BLaER1 treated with 17β-estradiol and CSF1 and Interleukin-3, amounts not matched to agents 10 nM and 100 nM (cell line): ENCODE measurements around the gene FCHSD2.
"Not testable (repeated sequence)": the region's sequence is repeated elsewhere in the genome, so short reads cannot be mapped to it uniquely, and the experiment has no call there.

Source experiments
- H3K27ac ChIP-seq, 11 experiments: shearing (Covaris generic); formaldehyde crosslinking; 2 replicates each; pipeline ENCODE4 v1.8.1; 2022
- H3K27me3 ChIP-seq, 11 experiments: shearing (Covaris generic); formaldehyde crosslinking; 2 replicates each; pipeline ENCODE4 v1.8.1; 2022
- H3K36me3 ChIP-seq, 11 experiments: shearing (Covaris generic); formaldehyde crosslinking; 2 replicates each; pipeline ENCODE4 v1.8.1; 2022
- H3K4me1 ChIP-seq, 10 experiments: shearing (Covaris generic); formaldehyde crosslinking; 2 replicates each; pipeline ENCODE4 v1.8.1; 2022
- H3K4me2 ChIP-seq, 11 experiments: shearing (Covaris generic); formaldehyde crosslinking; 2 replicates each; pipeline ENCODE4 v1.8.1; 2022
- H3K4me3 ChIP-seq, 10 experiments: shearing (Covaris generic); formaldehyde crosslinking; 2 replicates each; pipeline ENCODE4 v1.8.1; 2022
- H3K9ac ChIP-seq, 11 experiments: shearing (Covaris generic); formaldehyde crosslinking; 2 replicates each; pipeline ENCODE4 v1.8.1; 2022
- H3K9me3 ChIP-seq, 11 experiments: shearing (Covaris generic); formaldehyde crosslinking; replicated peaks in 1 of 11; 2 replicates each; pipeline ENCODE4 v1.8.1; 2022
- H4K20me1 ChIP-seq, 11 experiments: shearing (Covaris generic); formaldehyde crosslinking; 2 replicates each; pipeline ENCODE4 v1.8.1; 2022
- Cebpa-rat ChIP-seq, 11 experiments: shearing (Covaris generic); IDR thresholded peaks; 2 replicates each; pipeline ENCODE4 v1.8.1; 2022

FCHSD2 gene

DNA sequence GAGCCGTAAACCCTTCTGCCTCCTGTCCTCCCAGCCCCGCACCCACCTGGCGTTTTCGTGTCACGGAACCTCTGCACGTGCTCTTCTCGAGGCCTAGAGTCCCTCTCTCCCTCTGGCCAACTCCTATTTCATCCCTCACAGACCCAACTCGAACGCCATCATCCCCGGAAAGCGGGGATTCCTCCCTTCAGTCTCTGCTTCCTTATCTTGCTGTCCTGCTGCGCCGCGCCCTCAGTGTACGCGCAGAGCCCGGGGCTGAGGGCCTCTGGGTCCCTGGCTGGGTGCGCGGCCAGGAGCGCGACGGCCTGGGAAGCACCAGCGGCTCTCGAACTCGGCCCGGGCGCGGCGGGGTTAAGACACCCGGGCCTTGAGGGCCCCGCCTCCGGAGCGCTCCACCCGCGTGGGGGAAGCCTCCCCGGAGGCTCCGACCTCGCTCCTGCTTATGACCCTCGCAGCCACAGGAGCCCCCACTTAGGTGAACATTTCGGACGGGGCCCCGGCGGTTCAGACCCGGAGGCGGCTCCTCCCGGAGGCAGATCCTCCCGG is 328.3 kb downstream of the FCHSD2 start:
- H3K27me3 ChIP-seq, result no peaks in the 10 kb centered on the region
- peaks cover 32 to 59% (median 49%) of the 10 kb centered on the region in 11 experiments for H3K36me3 ChIP-seq
- peak overlapping the region; percentile 86 to 100 (median 99) for H3K4me2 ChIP-seq
- peak overlapping the region; percentile 95 to 100 (median 98) for H3K27ac ChIP-seq
- TF ChIP-seq Cebpa-rat (IDR thresholded peaks at IDR 0.05), result no peak
- no peaks in the 10 kb centered on the region for H3K9me3 ChIP-seq
- peak overlapping the region; percentile 92 to 100 (median 98) for H3K9ac ChIP-seq
- peaks cover 54 to 76% (median 62%) of the 10 kb centered on the region in 10 experiments for H3K4me1 ChIP-seq
- peaks cover 0 to 19% (median 0%) of the 10 kb centered on the region in 11 experiments; a peak in 5 of 22 replicates for H4K20me1 ChIP-seq
- peak overlapping the region; percentile 66 to 92 (median 80) for H3K4me3 ChIP-seq

DNA sequence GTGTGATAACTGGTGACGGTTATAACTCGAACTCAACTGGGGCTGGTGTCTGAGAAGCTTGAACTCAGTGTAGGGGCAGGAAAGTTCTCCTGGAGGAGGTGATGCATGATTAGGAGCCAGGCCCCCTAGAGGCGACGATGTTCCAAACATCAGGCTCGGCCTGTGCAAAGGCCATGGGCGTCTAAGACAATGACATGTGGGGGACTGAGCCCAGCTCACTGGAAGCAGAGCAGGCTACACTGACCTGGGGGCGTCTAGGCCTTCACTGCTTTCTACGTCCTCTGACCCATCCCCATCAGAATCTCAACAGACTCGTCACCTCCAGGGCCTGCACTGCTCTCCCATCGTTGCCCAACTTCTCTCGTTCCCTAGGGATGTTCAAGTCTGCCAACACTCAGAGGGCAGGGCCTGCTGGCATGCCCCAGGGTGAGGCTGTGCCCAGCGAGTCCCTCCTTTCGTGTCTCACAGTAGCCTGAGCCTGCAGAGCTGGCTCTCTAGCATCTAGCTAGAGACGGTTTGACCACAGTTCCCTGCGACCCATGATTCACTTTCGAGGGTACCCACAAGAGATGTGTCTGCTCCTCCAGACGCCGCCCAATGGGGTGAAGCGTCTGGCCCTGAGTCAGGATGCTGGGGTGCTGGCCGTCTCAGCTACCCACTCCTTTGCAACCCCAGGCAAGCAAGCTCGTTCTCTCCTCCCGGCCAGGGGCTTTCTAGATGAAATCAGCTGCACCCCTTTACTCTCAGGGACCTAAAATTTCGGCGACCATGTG is 329.0 kb downstream of the FCHSD2 start:
- Histone ChIP-seq H3K27me3 (no peaks in the 10 kb centered on the region), H3K36me3 (peaks cover 26 to 58% (median 45%) of the 10 kb centered on the region in 11 experiments), H3K4me3 (peak overlapping the region; percentile 66 to 92 (median 80)), H3K4me2 (peak overlapping the region; percentile 86 to 100 (median 99)), H3K9me3 (no peaks in the 10 kb centered on the region), H3K9ac (peak overlapping the region; percentile 92 to 100 (median 98)), H4K20me1 (peaks cover 0 to 13% (median 0%) of the 10 kb centered on the region in 11 experiments; a peak in 4 of 22 replicates), H3K27ac (peak overlapping the region; percentile 95 to 100 (median 98)), H3K4me1 (peaks cover 59 to 79% (median 62%) of the 10 kb centered on the region in 10 experiments)
- TF ChIP-seq Cebpa-rat (IDR thresholded peaks at IDR 0.05), result peak in 5 of 11 experiments; percentile 51 to 72 (median 58); a peak in 8 of 22 replicates

- peak overlapping the region; percentile 86 to 100 (median 99) for H3K4me2 ChIP-seq
- peaks cover 0 to 7% (median 0%) of the 10 kb centered on the region in 11 experiments; a peak in 4 of 22 replicates for H4K20me1 ChIP-seq
- peaks cover 61 to 79% (median 63%) of the 10 kb centered on the region in 10 experiments for H3K4me1 ChIP-seq
- peak overlapping the region; percentile 95 to 100 (median 98); a peak in 21 of 22 replicates for H3K27ac ChIP-seq
- H3K4me3 ChIP-seq, result peak overlapping the region; percentile 66 to 92 (median 80)
- no peaks in the 10 kb centered on the region for H3K9me3 ChIP-seq
- TF ChIP-seq Cebpa-rat (IDR thresholded peaks at IDR 0.05), result no peak
- peaks cover 21 to 53% (median 39%) of the 10 kb centered on the region in 11 experiments for H3K36me3 ChIP-seq
- H3K27me3 ChIP-seq, result no peaks in the 10 kb centered on the region
- H3K9ac ChIP-seq, result peak overlapping the region; percentile 92 to 100 (median 98)
Observed at GRCh38 chr11:72812604-72812966, 329.5 kb downstream of the FCHSD2 start.

DNA sequence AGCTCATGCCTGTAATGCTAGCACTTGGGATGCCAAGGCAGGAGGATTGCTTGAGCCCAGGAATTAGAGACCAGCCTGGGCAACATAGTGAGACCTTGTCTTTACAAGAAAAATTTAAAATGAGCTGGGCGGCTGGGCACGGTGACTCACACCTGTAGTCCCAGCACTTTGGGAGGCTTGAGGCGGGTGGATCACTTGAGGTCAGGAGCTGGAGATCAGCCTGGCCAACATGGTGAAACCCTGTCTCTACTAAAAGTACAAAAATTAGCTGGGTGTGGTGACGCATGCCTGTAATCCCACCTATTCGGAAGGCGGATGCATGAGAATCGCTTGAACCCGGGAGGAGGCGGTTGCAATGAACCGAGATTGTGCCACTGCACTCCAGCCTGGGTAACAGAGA is 330.4 kb downstream of the FCHSD2 start:
- peak overlapping the region in 9 of 10 experiments; percentile 31 to 92 (median 79); a peak in 17 of 20 replicates for H3K4me3 ChIP-seq
- H4K20me1 ChIP-seq, H3K27me3 ChIP-seq, H3K9me3 ChIP-seq: not testable (repeated sequence)
- peak overlapping the region; percentile 61 to 100 (median 98); a peak in 21 of 22 replicates for H3K27ac ChIP-seq
- H3K9ac ChIP-seq, result peak overlapping the region; percentile 54 to 100 (median 97)
- peaks cover 60 to 79% (median 63%) of the 10 kb centered on the region in 10 experiments for H3K4me1 ChIP-seq
- H3K4me2 ChIP-seq, result peak overlapping the region; percentile 86 to 100 (median 99)
- H3K36me3 ChIP-seq, result peaks cover 17 to 45% (median 35%) of the 10 kb centered on the region in 11 experiments

- peak overlapping the region in 6 of 10 experiments; percentile 25 to 92 (median 54); a peak in 8 of 20 replicates for H3K4me3 ChIP-seq
- peaks cover 48 to 93% (median 85%) of the 10 kb centered on the region in 10 experiments for H3K4me1 ChIP-seq
- H3K27me3 ChIP-seq, result no peaks in the 10 kb centered on the region
- no peak for TF ChIP-seq Cebpa-rat (IDR thresholded peaks at IDR 0.05)
- no peaks in the 10 kb centered on the region; a peak in 2 of 22 replicates for H4K20me1 ChIP-seq
- H3K36me3 ChIP-seq, result peaks cover 17 to 58% (median 38%) of the 10 kb centered on the region in 11 experiments
- peak overlapping the region; percentile 59 to 100 (median 96) for H3K9ac ChIP-seq
- peak overlapping the region; percentile 9 to 100 (median 96) for H3K4me2 ChIP-seq
- H3K9me3 ChIP-seq, result peaks cover 0 to 17% (median 0%) of the 10 kb centered on the region in 11 experiments; a peak in 3 of 22 replicates
- H3K27ac ChIP-seq, result peak overlapping the region; percentile 78 to 100 (median 98)
Observed at GRCh38 chr11:72808331-72808798, 333.8 kb downstream of the FCHSD2 start.

- Histone ChIP-seq H3K4me3 (peak overlapping the region in 6 of 10 experiments; percentile 19 to 87 (median 28); a peak in 9 of 20 replicates), H3K36me3 (peaks cover 17 to 62% (median 38%) of the 10 kb centered on the region in 11 experiments), H3K4me2 (peak overlapping the region; percentile 9 to 100 (median 96)), H3K27me3 (no peaks in the 10 kb centered on the region), H4K20me1 (no peaks in the 10 kb centered on the region; a peak in 2 of 22 replicates), H3K9me3 (peaks cover 0 to 17% (median 0%) of the 10 kb centered on the region in 11 experiments; a peak in 3 of 22 replicates), H3K27ac (peak overlapping the region; percentile 78 to 100 (median 98)), H3K9ac (peak overlapping the region; percentile 59 to 100 (median 96)), H3K4me1 (peaks cover 47 to 97% (median 90%) of the 10 kb centered on the region in 10 experiments)
- TF ChIP-seq Cebpa-rat (IDR thresholded peaks at IDR 0.05), result peak in 1 of 11 experiments; percentile 36; a peak in 5 of 22 replicates
Observed at GRCh38 chr11:72807792-72808191, 334.3 kb downstream of the FCHSD2 start.

GRCh38 chr11:72807021-72807693 is 335.0 kb downstream of the FCHSD2 start:
- Histone ChIP-seq H3K4me1 (peaks cover 40 to 94% (median 92%) of the 10 kb centered on the region in 10 experiments), H3K27me3 (no peaks in the 10 kb centered on the region), H3K4me2 (peak overlapping the region; percentile 9 to 100 (median 96)), H3K9me3 (peaks cover 0 to 17% (median 0%) of the 10 kb centered on the region in 11 experiments; a peak in 3 of 22 replicates), H3K27ac (peak overlapping the region; percentile 78 to 100 (median 98)), H3K36me3 (peaks cover 17 to 68% (median 38%) of the 10 kb centered on the region in 11 experiments), H3K4me3 (peak overlapping the region in 6 of 10 experiments; percentile 24 to 47 (median 28); a peak in 8 of 20 replicates), H3K9ac (peak overlapping the region; percentile 59 to 100 (median 96)), H4K20me1 (no peaks in the 10 kb centered on the region; a peak in 1 of 22 replicates)
- peak in 6 of 11 experiments; percentile 63 to 85 (median 81); a peak in 13 of 22 replicates for TF ChIP-seq Cebpa-rat (IDR thresholded peaks at IDR 0.05)

DNA sequence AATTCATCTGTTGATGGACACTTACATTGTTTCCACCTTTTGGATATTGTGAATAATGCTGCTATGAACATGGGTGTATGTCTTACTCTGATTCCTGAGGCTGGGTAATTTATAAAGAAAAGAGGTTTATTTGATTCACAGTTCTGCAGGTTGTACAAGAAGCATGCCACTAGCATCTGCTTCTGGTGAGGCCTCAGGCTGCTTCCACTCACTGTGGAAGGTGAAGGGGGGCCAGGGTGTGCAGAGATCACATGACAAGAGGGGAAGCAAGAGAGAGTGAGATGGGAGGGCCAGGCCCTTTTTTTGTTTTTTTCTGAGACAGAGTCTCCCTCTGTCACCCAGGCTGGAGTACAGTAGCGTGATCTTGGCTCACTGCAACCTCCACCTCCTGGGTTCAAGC is 335.7 kb downstream of the FCHSD2 start:
- Histone ChIP-seq H3K4me1 (peaks cover 32 to 90% (median 84%) of the 10 kb centered on the region in 10 experiments), H3K4me2 (peak overlapping the region in 9 of 11 experiments; percentile 68 to 100 (median 98); a peak in 18 of 22 replicates), H3K27ac (peak overlapping the region; percentile 78 to 100 (median 98)), H3K9me3 (peaks cover 0 to 17% (median 0%) of the 10 kb centered on the region in 11 experiments; a peak in 3 of 22 replicates), H3K9ac (peak overlapping the region in 10 of 11 experiments; percentile 62 to 100 (median 88); a peak in 17 of 22 replicates), H3K4me3 (peak overlapping the region in 2 of 10 experiments; percentile 10 to 27; a peak in 3 of 20 replicates), H3K36me3 (peaks cover 17 to 65% (median 31%) of the 10 kb centered on the region in 11 experiments)
- H3K27me3 ChIP-seq, H4K20me1 ChIP-seq: not testable (repeated sequence)
